Aortic smooth muscle cell (primary cell): Measurements from ENCODE around the gene GORAB. TPM values are rescaled to one million over a fixed set of nuclear protein-coding genes. Genes with fewer than 3 reads are reported as not detected.

Source experiments
- total RNA-seq: library from RNA; depleted of rRNA; stranded (reverse); fragments of >200 nt; gene quantifications from 2 replicates; pipeline ENCODE4 v1.2.3, GENCODE V29; 2014

The GORAB gene
- total RNA-seq, result 20.2 and 26.5 TPM in 2 replicates

GRCh38 chr1:170531758-170532657 lies at the start of gene GORAB:
GORAB (plus strand) TSS chr1:170532166; CDS start chr1:170532224, 58 bp downstream.

Other genes starting within 250 kb of the GORAB start
- gene PRRX1, start 132.0 kb downstream of the GORAB start, total RNA-seq, result 229 and 404 TPM in 2 replicates